OCI-LY1 (cell line): ENCODE results near the gene MYOT.

Experiments used
- H2AFZ ChIP-seq: fragments of 200-600 bp; sonication (generic), shearing (Covaris generic); 2 replicates; pipeline ENCODE4 v1.6.0; 2014; ENCODE audit warnings: antibody characterized with exemption, mild to moderate bottlenecking, low read length
- H3F3A ChIP-seq: fragments of 200-600 bp; sonication (generic), shearing (Covaris generic); 2 replicates; pipeline ENCODE4 v1.6.0; 2014; ENCODE audit warnings: mild to moderate bottlenecking, antibody characterized with exemption, low read length, moderate library complexity; ENCODE audit not compliant: insufficient read depth
- H3K27ac ChIP-seq: fragments of 200-600 bp; sonication (generic); 2 replicates; pipeline ENCODE4 v1.5.1; 2014; ENCODE audit warnings: low read length, mixed run types, mild to moderate bottlenecking, low read depth; ENCODE audit not compliant: poor library complexity, severe bottlenecking
- H3K27me3 ChIP-seq: fragments of 200-600 bp; sonication (generic); 2 replicates; pipeline ENCODE4 v1.6.0; 2014; ENCODE audit warnings: antibody characterized with exemption, mild to moderate bottlenecking, low read length, moderate library complexity; ENCODE audit not compliant: insufficient read depth
- H3K36me3 ChIP-seq: fragments of 200-600 bp; sonication (generic); 2 replicates; pipeline ENCODE4 v1.6.1; 2014; ENCODE audit warnings: mild to moderate bottlenecking, antibody characterized with exemption, low read length, moderate library complexity, mixed read lengths; ENCODE audit not compliant: insufficient read depth
- H3K4me1 ChIP-seq: fragments of 200-600 bp; sonication (generic); 2 replicates; pipeline ENCODE4 v1.5.1; 2014; ENCODE audit warnings: mild to moderate bottlenecking, low read length, moderate library complexity; ENCODE audit not compliant: insufficient read depth, severe bottlenecking
- H3K4me2 ChIP-seq: fragments of 200-600 bp; sonication (generic), shearing (Covaris generic); 2 replicates; pipeline ENCODE4 v1.6.1; 2014; ENCODE audit warnings: low read length
- H3K4me3 ChIP-seq: fragments of 200-600 bp; sonication (generic); 2 replicates; pipeline ENCODE4 v1.5.1; 2014; ENCODE audit warnings: low read length, low read depth, mild to moderate bottlenecking, mixed read lengths; ENCODE audit not compliant: poor library complexity, severe bottlenecking
- H3K79me2 ChIP-seq: fragments of 200-600 bp; shearing (Covaris generic); 2 replicates; pipeline ENCODE4 v1.6.1; 2016; ENCODE audit warnings: mixed run types, low read length, mixed read lengths; ENCODE audit not compliant: insufficient read depth
- H3K9ac ChIP-seq: fragments of 200-600 bp; sonication (generic), shearing (Covaris generic); 2 replicates; pipeline ENCODE4 v1.6.1; 2014; ENCODE audit warnings: mild to moderate bottlenecking, low read length, mixed read lengths
- H3K9me2 ChIP-seq: fragments of 200-600 bp; sonication (generic), shearing (Covaris generic); 2 replicates; pipeline ENCODE4 v1.6.1; 2014; ENCODE audit warnings: low read depth, mild to moderate bottlenecking, low read length, mixed read lengths
- H3K9me3 ChIP-seq: fragments of 200-600 bp; shearing (Covaris generic); 2 replicates; pipeline ENCODE4 v1.6.1; 2014; ENCODE audit warnings: low read length, mixed read lengths
- H4K20me1 ChIP-seq: fragments of 200-600 bp; sonication (generic), shearing (Covaris generic); 2 replicates; pipeline ENCODE4 v1.6.0; 2016; ENCODE audit warnings: mild to moderate bottlenecking, low read length; ENCODE audit not compliant: insufficient read depth
- CTCF ChIP-seq: fragments of 200-600 bp; sonication (generic), shearing (Covaris generic); IDR thresholded peaks from 2 replicates; pipeline ENCODE4 v1.5.1; 2017; ENCODE audit warnings: mild to moderate bottlenecking, antibody characterized with exemption, low read length, moderate library complexity, mixed read lengths
- EZH2 ChIP-seq: fragments of 200-600 bp; sonication (generic), shearing (Covaris generic); IDR thresholded peaks from 2 replicates; pipeline ENCODE4 v1.8.0; 2017; ENCODE audit warnings: borderline replicate concordance, mixed run types, mild to moderate bottlenecking, antibody characterized with exemption, low read length, moderate library complexity, mixed read lengths

The MYOT gene

GRCh38 chr5:137831526-137831925 lies 36.1 kb upstream of the MYOT start:
- H3K79me2 ChIP-seq = no peaks in the 10 kb centered on the region
- no peaks in the 10 kb centered on the region for H3K4me1 ChIP-seq
- no peaks in the 10 kb centered on the region for H3K9me3 ChIP-seq
- no peaks in the 10 kb centered on the region for H3F3A ChIP-seq
- H4K20me1 ChIP-seq = no peaks in the 10 kb centered on the region
- no peak overlapping the region for H3K27ac ChIP-seq
- H3K9me2 ChIP-seq = no peaks in the 10 kb centered on the region
- no peak overlapping the region for H3K4me2 ChIP-seq
- H2AFZ ChIP-seq = no peak overlapping the region
- no peak overlapping the region for H3K9ac ChIP-seq
- TF ChIP-seq CTCF (no peak), EZH2 (no peak)
- H3K36me3 ChIP-seq = no peaks in the 10 kb centered on the region
- H3K4me3 ChIP-seq = no peak overlapping the region
- H3K27me3 ChIP-seq = no peaks in the 10 kb centered on the region

GRCh38 chr5:137832416-137832815 lies 35.2 kb upstream of the MYOT start:
- TF ChIP-seq EZH2 (no peak), CTCF (no peak)
- Histone ChIP-seq H3K27me3 (no peaks in the 10 kb centered on the region), H3K4me3 (no peak overlapping the region), H4K20me1 (no peaks in the 10 kb centered on the region), H3F3A (no peaks in the 10 kb centered on the region), H3K79me2 (no peaks in the 10 kb centered on the region), H2AFZ (no peak overlapping the region), H3K27ac (no peak overlapping the region), H3K9me3 (no peaks in the 10 kb centered on the region), H3K36me3 (no peaks in the 10 kb centered on the region), H3K4me1 (no peaks in the 10 kb centered on the region), H3K9me2 (no peaks in the 10 kb centered on the region), H3K9ac (no peak overlapping the region), H3K4me2 (no peak overlapping the region)

- Histone ChIP-seq H3K9ac (no peak overlapping the region), H3K4me2 (no peak overlapping the region), H3F3A (no peaks in the 10 kb centered on the region), H3K27ac (no peak overlapping the region), H4K20me1 (no peaks in the 10 kb centered on the region), H3K79me2 (no peaks in the 10 kb centered on the region), H3K4me1 (no peaks in the 10 kb centered on the region), H2AFZ (no peak overlapping the region), H3K9me2 (no peaks in the 10 kb centered on the region), H3K36me3 (no peaks in the 10 kb centered on the region), H3K4me3 (no peak overlapping the region), H3K9me3 (no peaks in the 10 kb centered on the region), H3K27me3 (no peaks in the 10 kb centered on the region)
- no peak for TF ChIP-seq CTCF
- no peak for TF ChIP-seq EZH2
These were observed 34.2 kb upstream of the MYOT start for GRCh38 chr5:137833463-137833862.
